Glutamatergic neuron (in vitro differentiated cells): ENCODE measurements around the gene GRAMD1A. TPM values are rescaled to one million over a fixed set of nuclear protein-coding genes. Genes with fewer than 3 reads are reported as not detected.

Source experiments
- DNase-seq: peaks from one replicate; pipeline ENCODE4 v3.0.0; 2022
- H3K27ac Mint-ChIP-seq: one replicate; pipeline ENCODE4 v1.8.0; 2020; ENCODE audit warnings: mild to moderate bottlenecking, mixed read lengths, inconsistent platforms; ENCODE audit not compliant: unreplicated experiment
- H3K27me3 Mint-ChIP-seq: one replicate; pipeline ENCODE4 v1.8.0; 2020; ENCODE audit warnings: mild to moderate bottlenecking, moderate library complexity, mixed read lengths, inconsistent platforms; ENCODE audit not compliant: unreplicated experiment
- H3K36me3 Mint-ChIP-seq: one replicate; pipeline ENCODE4 v1.8.0; 2020; ENCODE audit warnings: mild to moderate bottlenecking, mixed read lengths, inconsistent platforms; ENCODE audit not compliant: unreplicated experiment
- H3K4me1 Mint-ChIP-seq: one replicate; pipeline ENCODE4 v1.8.0; 2020; ENCODE audit warnings: mild to moderate bottlenecking, low read depth, mixed read lengths, inconsistent platforms; ENCODE audit not compliant: unreplicated experiment
- H3K4me3 Mint-ChIP-seq: one replicate; pipeline ENCODE4 v1.8.0; 2020; ENCODE audit warnings: mild to moderate bottlenecking, mixed read lengths, inconsistent platforms; ENCODE audit not compliant: unreplicated experiment
- H3K9me3 Mint-ChIP-seq: one replicate; pipeline ENCODE4 v1.8.0; 2020; ENCODE audit warnings: mild to moderate bottlenecking, moderate library complexity, mixed read lengths, inconsistent platforms; ENCODE audit not compliant: unreplicated experiment
- total RNA-seq: library from RNA; stranded (reverse); fragmentation: NEBNext Ultra II Directional; extraction: Animal tissue kit (Norgen Biotek cat#: 25700); gene quantifications from one replicate; pipeline ENCODE4 v1.2.1, GENCODE V29; 2021; ENCODE audit not compliant: unreplicated experiment
- TF ChIP-seq, protein P1 (sequence below): fragments of 200-600 bp; sonication (generic); IDR thresholded peaks from one replicate; pipeline ENCODE4 v1.5.0; 2021; ENCODE audit not compliant: partially characterized antibody, unreplicated experiment

GRAMD1A gene
- total RNA-seq, 1 donor from 2014 or later: 220 TPM

DNA sequence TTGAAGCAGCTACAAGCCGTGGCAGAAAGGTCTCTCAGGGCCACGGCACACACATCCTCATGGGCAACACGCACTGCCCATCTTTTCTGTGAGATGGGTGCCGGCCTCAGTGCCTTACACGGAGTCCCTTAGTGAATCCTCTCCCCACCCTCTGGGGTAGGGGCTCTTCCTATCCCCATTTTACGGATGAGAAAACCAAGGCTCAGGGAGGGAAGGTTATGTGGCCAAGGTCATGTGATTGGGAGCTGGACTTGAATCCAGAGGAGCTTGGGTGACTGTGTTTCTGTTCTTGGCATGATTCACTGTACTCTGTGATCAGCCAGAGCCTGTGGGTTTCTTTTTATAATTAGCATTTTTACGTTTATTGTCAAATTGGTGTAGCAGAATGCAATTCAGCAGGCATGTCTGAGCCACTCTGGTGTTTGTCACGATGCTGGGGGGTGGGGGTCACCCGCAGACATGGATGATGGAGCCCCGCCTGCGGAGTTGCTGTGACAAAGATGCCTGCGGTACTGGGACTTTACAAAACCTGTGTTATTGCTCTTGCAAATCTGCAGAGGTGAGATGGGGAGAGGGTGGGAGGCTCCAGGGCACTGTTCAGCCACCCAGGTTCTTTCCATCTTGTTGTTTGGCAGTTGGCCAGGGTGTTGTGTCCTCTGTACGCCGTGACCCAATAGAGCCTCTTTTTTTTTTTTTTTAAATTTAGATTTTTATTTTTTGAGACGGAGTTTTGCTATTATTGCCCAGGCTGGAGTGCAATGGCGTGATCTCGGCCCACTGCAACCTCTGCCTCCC, 34.7 kb downstream of the GRAMD1A start:
- no peak for DNase-seq
- Mint-ChIP-seq H3K4me3 (peak overlapping the region; percentile 46), H3K36me3 (no peaks in the 10 kb centered on the region), H3K9me3 (peaks cover 9% of the 10 kb centered on the region), H3K4me1 (peaks cover 26% of the 10 kb centered on the region), H3K27ac (no peak overlapping the region), H3K27me3 (peaks cover 15% of the 10 kb centered on the region)
- TF ChIP-seq, protein P1, sequence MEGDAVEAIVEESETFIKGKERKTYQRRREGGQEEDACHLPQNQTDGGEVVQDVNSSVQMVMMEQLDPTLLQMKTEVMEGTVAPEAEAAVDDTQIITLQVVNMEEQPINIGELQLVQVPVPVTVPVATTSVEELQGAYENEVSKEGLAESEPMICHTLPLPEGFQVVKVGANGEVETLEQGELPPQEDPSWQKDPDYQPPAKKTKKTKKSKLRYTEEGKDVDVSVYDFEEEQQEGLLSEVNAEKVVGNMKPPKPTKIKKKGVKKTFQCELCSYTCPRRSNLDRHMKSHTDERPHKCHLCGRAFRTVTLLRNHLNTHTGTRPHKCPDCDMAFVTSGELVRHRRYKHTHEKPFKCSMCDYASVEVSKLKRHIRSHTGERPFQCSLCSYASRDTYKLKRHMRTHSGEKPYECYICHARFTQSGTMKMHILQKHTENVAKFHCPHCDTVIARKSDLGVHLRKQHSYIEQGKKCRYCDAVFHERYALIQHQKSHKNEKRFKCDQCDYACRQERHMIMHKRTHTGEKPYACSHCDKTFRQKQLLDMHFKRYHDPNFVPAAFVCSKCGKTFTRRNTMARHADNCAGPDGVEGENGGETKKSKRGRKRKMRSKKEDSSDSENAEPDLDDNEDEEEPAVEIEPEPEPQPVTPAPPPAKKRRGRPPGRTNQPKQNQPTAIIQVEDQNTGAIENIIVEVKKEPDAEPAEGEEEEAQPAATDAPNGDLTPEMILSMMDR: no peak

DNA sequence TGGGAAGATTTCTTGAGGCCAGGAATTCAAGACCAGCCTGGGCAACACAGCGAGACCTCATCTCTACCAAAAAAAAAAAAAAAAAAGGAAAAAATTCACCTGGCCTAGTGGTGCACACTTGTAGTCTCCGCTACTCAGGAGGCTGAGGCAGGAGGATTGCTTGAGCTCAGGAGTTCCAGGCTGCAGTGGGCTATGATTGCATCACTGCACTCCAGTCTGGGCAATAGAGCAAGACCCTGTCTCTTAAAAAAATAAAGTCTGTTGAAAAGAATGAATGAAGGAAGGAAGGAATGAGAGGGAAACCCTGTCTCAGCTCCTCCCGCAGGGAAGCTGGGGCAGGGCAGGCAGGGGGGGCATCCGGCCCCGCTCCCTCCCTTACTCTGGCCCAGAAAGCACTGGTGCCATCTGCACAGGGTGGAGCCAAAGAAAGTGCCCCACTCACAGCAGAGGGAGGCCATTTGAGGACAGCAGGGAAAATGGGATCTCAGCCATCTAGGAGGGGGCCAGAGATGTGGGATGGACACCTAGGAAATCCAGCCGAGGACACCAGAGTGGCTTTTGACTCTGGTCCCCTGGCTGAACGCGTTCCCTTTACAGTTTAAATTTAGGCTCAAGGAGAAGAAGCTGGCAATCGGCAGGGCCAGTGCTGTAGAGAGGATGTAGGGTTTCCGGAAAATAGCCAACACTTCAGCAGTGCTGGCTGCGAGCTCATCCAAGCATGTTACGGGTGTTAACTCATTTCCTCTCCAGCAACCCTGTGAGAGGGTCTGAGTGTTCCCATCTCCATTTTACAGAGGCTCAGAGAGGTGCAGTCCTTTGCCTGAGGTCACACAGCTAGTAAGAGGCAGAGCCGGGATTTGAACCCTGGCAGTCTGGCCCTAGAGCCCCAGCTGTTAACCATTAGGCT, 37.8 kb downstream of the GRAMD1A start:
- Mint-ChIP-seq H3K9me3 (peaks cover under 1% of the 10 kb centered on the region), H3K36me3 (no peaks in the 10 kb centered on the region), H3K27me3 (peaks cover 13% of the 10 kb centered on the region), H3K4me3 (peak overlapping the region; percentile 43), H3K27ac (no peak overlapping the region), H3K4me1 (peaks cover 11% of the 10 kb centered on the region)
- DNase-seq: no peak
- TF ChIP-seq, protein P1: no peak

DNA sequence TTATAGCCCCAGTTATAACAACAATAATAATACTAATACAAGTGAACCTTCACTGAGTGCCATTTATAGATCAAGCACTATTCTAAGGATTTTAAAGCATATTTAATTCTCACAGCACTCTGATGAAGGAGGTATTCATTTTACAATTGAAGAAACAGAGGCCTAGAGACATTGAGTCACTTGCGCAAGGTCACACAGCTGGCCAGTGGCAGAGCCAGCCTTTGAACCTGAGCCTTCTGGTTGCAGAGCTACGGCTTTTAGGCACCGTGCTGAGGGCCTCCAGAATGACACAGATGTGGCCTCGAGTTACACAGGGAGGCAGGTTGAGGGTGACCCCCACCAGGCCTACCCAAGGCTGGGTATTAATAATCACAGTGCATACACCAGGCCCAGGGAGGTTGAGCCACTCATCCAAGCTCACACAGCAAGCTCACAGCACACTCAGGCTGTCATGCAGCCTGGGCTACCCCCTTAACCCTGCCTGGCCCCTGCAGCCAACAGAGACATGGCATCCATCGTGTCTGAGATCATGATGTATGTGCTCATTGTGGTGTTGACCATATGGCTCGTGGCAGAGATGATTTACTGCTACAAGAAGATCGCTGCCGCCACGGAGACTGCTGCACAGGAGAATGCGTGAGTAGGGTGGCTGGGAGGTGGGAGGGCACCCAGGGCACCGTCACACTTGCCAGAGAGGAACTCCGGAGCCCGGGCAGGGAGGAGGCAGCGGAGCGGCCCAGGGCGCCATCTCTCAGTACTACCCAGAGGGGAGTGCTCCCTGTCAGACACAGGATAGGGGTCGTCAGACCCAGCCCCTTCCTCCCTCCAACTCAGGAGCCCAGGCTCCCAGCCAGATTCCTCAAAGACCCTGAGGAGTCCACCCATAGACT, 38.7 kb downstream of the GRAMD1A start:
- peaks cover 4% of the 10 kb centered on the region for H3K4me1 Mint-ChIP-seq
- no peaks in the 10 kb centered on the region for H3K36me3 Mint-ChIP-seq
- peak overlapping the region; percentile 42 for H3K4me3 Mint-ChIP-seq
- H3K27me3 Mint-ChIP-seq: peaks cover 10% of the 10 kb centered on the region
- DNase-seq: no peak
- H3K27ac Mint-ChIP-seq: no peak overlapping the region
- no peaks in the 10 kb centered on the region for H3K9me3 Mint-ChIP-seq
- TF ChIP-seq, protein P1: no peak

DNA sequence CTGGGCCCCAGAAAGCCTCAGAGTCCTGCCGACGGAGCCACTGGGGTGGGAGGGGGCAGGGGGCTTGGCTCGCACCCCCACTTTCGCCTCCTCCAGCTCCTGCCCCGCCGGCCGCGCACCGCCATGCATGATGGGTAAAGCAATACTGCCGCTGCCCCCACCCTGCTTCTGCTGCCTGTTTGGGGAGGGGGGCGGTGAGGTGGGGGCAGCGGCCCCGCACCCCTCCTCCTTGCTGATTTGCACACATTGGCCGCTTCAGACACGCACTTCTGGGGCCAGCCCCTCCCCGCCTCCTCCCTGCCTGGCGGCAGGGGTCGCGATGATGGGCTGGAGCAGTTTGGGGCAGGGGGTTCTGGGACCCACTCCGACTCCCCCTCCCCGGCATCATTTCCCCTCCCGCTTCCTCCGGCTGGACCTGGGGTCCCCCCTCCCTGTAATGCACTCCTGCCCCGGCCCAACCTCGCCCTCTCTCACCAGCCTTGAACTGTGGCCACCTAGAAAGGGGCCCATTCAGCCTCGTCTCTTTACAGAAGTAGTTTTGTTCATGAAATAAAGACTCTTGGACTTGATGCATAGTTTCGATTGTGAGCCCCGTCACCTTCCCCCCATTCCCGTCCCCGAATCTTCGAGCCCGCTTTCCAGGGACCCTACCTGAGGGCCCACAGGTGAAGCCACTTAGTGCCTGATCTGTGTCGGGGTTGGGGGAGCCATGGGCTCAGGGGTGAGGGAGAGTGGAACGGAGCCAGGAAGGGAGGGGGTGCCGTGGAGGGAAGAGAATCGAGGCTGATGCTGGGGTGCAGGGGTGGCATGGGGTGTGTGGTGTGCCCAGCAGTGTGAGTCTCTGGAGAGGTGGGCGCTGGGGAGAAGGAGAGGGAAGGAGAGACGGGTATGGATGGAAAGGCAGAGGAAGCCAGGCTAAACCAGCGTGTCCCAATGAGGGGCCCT, 40.0 kb downstream of the GRAMD1A start:
- Mint-ChIP-seq H3K9me3 (peaks cover 2% of the 10 kb centered on the region), H3K4me3 (no peak overlapping the region), H3K27me3 (peaks cover 18% of the 10 kb centered on the region), H3K36me3 (no peaks in the 10 kb centered on the region), H3K4me1 (no peaks in the 10 kb centered on the region), H3K27ac (no peak overlapping the region)
- TF ChIP-seq, protein P1: no peak
- no peak for DNase-seq
